Activated T-helper 2 cell treated with anti-CD3 and anti-CD28 coated beads, Interferon-gamma antibody, Interleukin-2, Interleukin-4, amounts not matched to agents 10 μg/mL and 5 μg/mL and 100 μg/mL, durations not matched to agents 14 hours and 24 hours and 36 hours (primary cell): ENCODE data around the gene TMEM187. TPM values are rescaled to one million over a fixed set of nuclear protein-coding genes. Genes with fewer than 3 reads are reported as not detected.
A peak's percentile ranks its signal among the peaks of the same experiment; 100 is the strongest.

ENCODE experiments used
- DNase-seq: peaks from one replicate; pipeline ENCODE4 v3.0.0; 2021; ENCODE audit warnings: low spot score
- H3K27ac Mint-ChIP-seq: one replicate; pipeline ENCODE4 v1.8.0; 2021; ENCODE audit warnings: mixed read lengths
- H3K27me3 Mint-ChIP-seq: one replicate; pipeline ENCODE4 v1.8.0; 2021; ENCODE audit warnings: low read depth, mixed read lengths
- H3K36me3 Mint-ChIP-seq: one replicate; pipeline ENCODE4 v1.8.0; 2021; ENCODE audit warnings: low read depth, mixed read lengths
- H3K4me1 Mint-ChIP-seq: one replicate; pipeline ENCODE4 v1.8.0; 2021; ENCODE audit warnings: low read depth, mixed read lengths
- H3K4me3 Mint-ChIP-seq: one replicate; pipeline ENCODE4 v1.8.0; 2021; ENCODE audit warnings: low read depth, mild to moderate bottlenecking, moderate library complexity, mixed read lengths
- H3K9me3 Mint-ChIP-seq: one replicate; pipeline ENCODE4 v1.8.0; 2021; ENCODE audit warnings: mixed read lengths
- intact Hi-C: fragments of 100-400 bp; cut with micrococcal nuclease; formaldehyde crosslinking; loops from one replicate; pipeline ENCODE4 v1.15.1; 2023
- total RNA-seq: library from RNA; stranded (reverse); gene quantifications from 2 replicates; pipeline ENCODE4 v1.2.3, GENCODE V29; 2022

Gene TMEM187
- total RNA-seq, 1 donor from 2014 or later = 2.1 TPM

- intact Hi-C loops = loop anchor here (5.0 kb wide), 2 partner anchors 38 to 48 kb away; partner anchors contain the start of genes HCFC1 and TMEM187
- peak within 1 kb of the TSS; percentile 88 for H3K4me3 Mint-ChIP-seq
- peak; percentile 49 for DNase-seq
- H3K27me3 Mint-ChIP-seq = no peaks in the 10 kb centered on the region
- peaks cover 9% of the 10 kb centered on the region for H3K4me1 Mint-ChIP-seq
- H3K36me3 Mint-ChIP-seq = peaks cover 20% of the 10 kb centered on the region
- H3K27ac Mint-ChIP-seq = peak within 1 kb of the TSS; percentile 92
- H3K9me3 Mint-ChIP-seq = no peaks in the 10 kb centered on the region
Measured at GRCh38 chrX:154019633-154020528, 47.3 kb downstream of the TMEM187 start, which contains the start of gene IRAK1. TSS of gene IRAK1 (minus strand) at chrX:154019902. CDS start at chrX:154019812, 90 bp downstream.

GRCh38 chrX:154020536-154021115 is 48.1 kb downstream of the TMEM187 start:
- Mint-ChIP-seq H3K36me3 (peaks cover 14% of the 10 kb centered on the region), H3K4me1 (peaks cover 9% of the 10 kb centered on the region), H3K9me3 (no peaks in the 10 kb centered on the region), H3K27ac (peak overlapping the region; percentile 92), H3K4me3 (peak overlapping the region; percentile 88), H3K27me3 (no peaks in the 10 kb centered on the region)
- no peak for DNase-seq
- intact Hi-C loops = loop anchor here (5.0 kb wide), 1 partner anchor 48 kb away; the partner anchor contains the start of genes HCFC1 and TMEM187

GRCh38 chrX:154021131-154021611 is 48.6 kb downstream of the TMEM187 start:
- Mint-ChIP-seq H3K4me3 (peak overlapping the region; percentile 88), H3K4me1 (peaks cover 8% of the 10 kb centered on the region), H3K9me3 (no peaks in the 10 kb centered on the region), H3K27ac (peak overlapping the region; percentile 60), H3K27me3 (no peaks in the 10 kb centered on the region), H3K36me3 (peaks cover 10% of the 10 kb centered on the region)
- intact Hi-C loops = loop anchor here (5.0 kb wide), 1 partner anchor 49 kb away; the partner anchor contains the start of genes HCFC1 and TMEM187
- no peak for DNase-seq

GRCh38 chrX:154022108-154022507 is 49.6 kb downstream of the TMEM187 start:
- Mint-ChIP-seq H3K27ac (no peak overlapping the region), H3K27me3 (no peaks in the 10 kb centered on the region), H3K4me1 (peaks cover 8% of the 10 kb centered on the region), H3K4me3 (no peak overlapping the region), H3K9me3 (no peaks in the 10 kb centered on the region), H3K36me3 (peaks cover 10% of the 10 kb centered on the region)
- DNase-seq = no peak
- intact Hi-C loops = loop anchor here (5.0 kb wide), 1 partner anchor 50 kb away; the partner anchor contains the start of genes HCFC1 and TMEM187

GRCh38 chrX:154023276-154024000 is 50.9 kb downstream of the TMEM187 start:
- peaks cover 16% of the 10 kb centered on the region for H3K36me3 Mint-ChIP-seq
- no peaks in the 10 kb centered on the region for H3K9me3 Mint-ChIP-seq
- no peak overlapping the region for H3K4me3 Mint-ChIP-seq
- H3K4me1 Mint-ChIP-seq = peaks cover 10% of the 10 kb centered on the region
- H3K27me3 Mint-ChIP-seq = no peaks in the 10 kb centered on the region
- H3K27ac Mint-ChIP-seq = no peak overlapping the region
- intact Hi-C loops = loop anchor here (5.0 kb wide), 1 partner anchor 51 kb away; the partner anchor contains the start of genes HCFC1 and TMEM187
- DNase-seq = no peak

GRCh38 chrX:154024271-154024670 is 51.7 kb downstream of the TMEM187 start:
- no peak for DNase-seq
- Mint-ChIP-seq H3K4me1 (peaks cover 12% of the 10 kb centered on the region), H3K27ac (no peak overlapping the region), H3K4me3 (no peak overlapping the region), H3K36me3 (peaks cover 18% of the 10 kb centered on the region), H3K27me3 (no peaks in the 10 kb centered on the region), H3K9me3 (no peaks in the 10 kb centered on the region)
- intact Hi-C loops = loop anchor here (5.0 kb wide), 1 partner anchor 52 kb away; the partner anchor contains the start of genes HCFC1 and TMEM187

- no peak overlapping the region for H3K27ac Mint-ChIP-seq
- H3K9me3 Mint-ChIP-seq = no peaks in the 10 kb centered on the region
- intact Hi-C loops = no loop called here
- peaks cover 24% of the 10 kb centered on the region for H3K36me3 Mint-ChIP-seq
- no peak for DNase-seq
- no peak overlapping the region for H3K4me3 Mint-ChIP-seq
- H3K27me3 Mint-ChIP-seq = no peaks in the 10 kb centered on the region
- H3K4me1 Mint-ChIP-seq = peaks cover 12% of the 10 kb centered on the region
Measured at GRCh38 chrX:154025230-154025629, 52.7 kb downstream of the TMEM187 start.

GRCh38 chrX:154026136-154027021 is 53.8 kb downstream of the TMEM187 start:
- Mint-ChIP-seq H3K27ac (no peak overlapping the region), H3K4me1 (peaks cover 6% of the 10 kb centered on the region), H3K27me3 (no peaks in the 10 kb centered on the region), H3K36me3 (peaks cover 33% of the 10 kb centered on the region), H3K4me3 (no peak overlapping the region), H3K9me3 (no peaks in the 10 kb centered on the region)
- no peak for DNase-seq
- intact Hi-C loops = no loop called here

- intact Hi-C loops = no loop called here
- H3K9me3 Mint-ChIP-seq = no peaks in the 10 kb centered on the region
- H3K27me3 Mint-ChIP-seq = no peaks in the 10 kb centered on the region
- DNase-seq = no peak
- H3K4me3 Mint-ChIP-seq = no peak overlapping the region
- peaks cover 38% of the 10 kb centered on the region for H3K36me3 Mint-ChIP-seq
- no peak overlapping the region for H3K27ac Mint-ChIP-seq
- peaks cover 4% of the 10 kb centered on the region for H3K4me1 Mint-ChIP-seq
Measured at GRCh38 chrX:154027022-154027402, 54.5 kb downstream of the TMEM187 start.

- peaks cover 43% of the 10 kb centered on the region for H3K36me3 Mint-ChIP-seq
- peaks cover 4% of the 10 kb centered on the region for H3K4me1 Mint-ChIP-seq
- H3K4me3 Mint-ChIP-seq = no peak overlapping the region
- no peaks in the 10 kb centered on the region for H3K27me3 Mint-ChIP-seq
- DNase-seq = no peak
- H3K9me3 Mint-ChIP-seq = no peaks in the 10 kb centered on the region
- no peak overlapping the region for H3K27ac Mint-ChIP-seq
- intact Hi-C loops = no loop called here
Measured at GRCh38 chrX:154027986-154028385, 55.4 kb downstream of the TMEM187 start.

GRCh38 chrX:154028502-154029184 is 56.1 kb downstream of the TMEM187 start:
- Mint-ChIP-seq H3K4me1 (peaks cover 4% of the 10 kb centered on the region), H3K9me3 (no peaks in the 10 kb centered on the region), H3K27me3 (no peaks in the 10 kb centered on the region), H3K4me3 (no peak overlapping the region), H3K27ac (peak overlapping the region; percentile 33), H3K36me3 (peaks cover 46% of the 10 kb centered on the region)
- no peak for DNase-seq
- intact Hi-C loops = no loop called here
